ENCODE results near the gene ABHD11. TPM values are rescaled to one million over a fixed set of nuclear protein-coding genes. Genes with fewer than 3 reads are reported as not detected.
A peak's percentile ranks its signal among the peaks of the same experiment; 100 is the strongest.

The ABHD11 gene
- total and polyA plus RNA-seq, 9 of the 15 experiments (the other 6 are each of a cell fraction or from before 2014, with no cell fraction given): 7.7 to 44.2 (median 18.9) TPM

DNA sequence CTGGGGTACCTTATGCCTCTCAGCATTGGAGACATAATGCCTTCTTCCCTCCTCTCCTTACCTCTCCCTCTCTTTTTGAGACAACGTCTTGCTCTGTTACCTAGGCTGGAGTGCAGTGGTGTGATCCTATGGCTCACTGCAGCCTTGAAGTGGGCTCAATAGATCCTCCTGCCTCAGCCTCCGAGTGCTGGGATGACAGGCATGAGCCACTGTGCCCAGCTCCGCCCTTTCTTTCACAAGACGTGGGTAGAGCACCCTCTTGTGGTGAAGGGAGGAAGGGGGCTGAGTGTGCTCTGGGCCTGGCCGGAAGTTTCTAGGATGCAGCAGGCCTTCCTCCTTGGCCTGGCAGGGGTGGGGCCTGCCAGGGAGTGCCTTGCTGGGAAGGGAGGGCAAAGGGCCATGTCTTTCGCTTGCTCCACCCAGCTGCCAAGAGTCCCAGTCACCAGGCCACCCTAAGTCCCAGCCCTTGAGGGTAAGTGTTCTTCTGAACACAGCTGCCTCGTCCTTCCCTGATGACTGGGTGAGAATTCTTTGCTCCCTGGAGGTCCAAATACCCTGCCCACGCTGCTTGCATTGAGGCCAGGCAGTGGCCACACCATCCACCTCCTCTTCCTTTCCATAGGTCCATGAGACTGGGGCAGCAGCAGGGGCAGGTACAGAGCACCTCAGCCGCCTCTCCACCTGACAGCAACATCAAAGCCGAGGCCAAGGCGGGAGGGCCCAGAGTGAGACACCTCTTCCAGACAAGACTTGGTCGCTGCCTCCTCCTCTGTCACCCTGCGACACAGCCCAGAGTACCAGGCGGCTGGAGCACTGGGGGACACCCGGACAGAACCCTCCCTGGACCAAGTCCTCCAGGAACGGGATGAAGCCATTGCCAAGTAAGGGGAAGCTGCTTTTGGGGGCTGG, 3.7 kb downstream of the ABHD11 start (continued):
- TF ChIP-seq TAL1 (IDR thresholded peaks at IDR 0.05): no peak
- no peak for TF ChIP-seq RBBP5 (IDR thresholded peaks at IDR 0.05; ENCODE audit: borderline replicate concordance, insufficient read depth, low read length, poor library complexity, severe bottlenecking)
- TF ChIP-seq, protein P1, sequence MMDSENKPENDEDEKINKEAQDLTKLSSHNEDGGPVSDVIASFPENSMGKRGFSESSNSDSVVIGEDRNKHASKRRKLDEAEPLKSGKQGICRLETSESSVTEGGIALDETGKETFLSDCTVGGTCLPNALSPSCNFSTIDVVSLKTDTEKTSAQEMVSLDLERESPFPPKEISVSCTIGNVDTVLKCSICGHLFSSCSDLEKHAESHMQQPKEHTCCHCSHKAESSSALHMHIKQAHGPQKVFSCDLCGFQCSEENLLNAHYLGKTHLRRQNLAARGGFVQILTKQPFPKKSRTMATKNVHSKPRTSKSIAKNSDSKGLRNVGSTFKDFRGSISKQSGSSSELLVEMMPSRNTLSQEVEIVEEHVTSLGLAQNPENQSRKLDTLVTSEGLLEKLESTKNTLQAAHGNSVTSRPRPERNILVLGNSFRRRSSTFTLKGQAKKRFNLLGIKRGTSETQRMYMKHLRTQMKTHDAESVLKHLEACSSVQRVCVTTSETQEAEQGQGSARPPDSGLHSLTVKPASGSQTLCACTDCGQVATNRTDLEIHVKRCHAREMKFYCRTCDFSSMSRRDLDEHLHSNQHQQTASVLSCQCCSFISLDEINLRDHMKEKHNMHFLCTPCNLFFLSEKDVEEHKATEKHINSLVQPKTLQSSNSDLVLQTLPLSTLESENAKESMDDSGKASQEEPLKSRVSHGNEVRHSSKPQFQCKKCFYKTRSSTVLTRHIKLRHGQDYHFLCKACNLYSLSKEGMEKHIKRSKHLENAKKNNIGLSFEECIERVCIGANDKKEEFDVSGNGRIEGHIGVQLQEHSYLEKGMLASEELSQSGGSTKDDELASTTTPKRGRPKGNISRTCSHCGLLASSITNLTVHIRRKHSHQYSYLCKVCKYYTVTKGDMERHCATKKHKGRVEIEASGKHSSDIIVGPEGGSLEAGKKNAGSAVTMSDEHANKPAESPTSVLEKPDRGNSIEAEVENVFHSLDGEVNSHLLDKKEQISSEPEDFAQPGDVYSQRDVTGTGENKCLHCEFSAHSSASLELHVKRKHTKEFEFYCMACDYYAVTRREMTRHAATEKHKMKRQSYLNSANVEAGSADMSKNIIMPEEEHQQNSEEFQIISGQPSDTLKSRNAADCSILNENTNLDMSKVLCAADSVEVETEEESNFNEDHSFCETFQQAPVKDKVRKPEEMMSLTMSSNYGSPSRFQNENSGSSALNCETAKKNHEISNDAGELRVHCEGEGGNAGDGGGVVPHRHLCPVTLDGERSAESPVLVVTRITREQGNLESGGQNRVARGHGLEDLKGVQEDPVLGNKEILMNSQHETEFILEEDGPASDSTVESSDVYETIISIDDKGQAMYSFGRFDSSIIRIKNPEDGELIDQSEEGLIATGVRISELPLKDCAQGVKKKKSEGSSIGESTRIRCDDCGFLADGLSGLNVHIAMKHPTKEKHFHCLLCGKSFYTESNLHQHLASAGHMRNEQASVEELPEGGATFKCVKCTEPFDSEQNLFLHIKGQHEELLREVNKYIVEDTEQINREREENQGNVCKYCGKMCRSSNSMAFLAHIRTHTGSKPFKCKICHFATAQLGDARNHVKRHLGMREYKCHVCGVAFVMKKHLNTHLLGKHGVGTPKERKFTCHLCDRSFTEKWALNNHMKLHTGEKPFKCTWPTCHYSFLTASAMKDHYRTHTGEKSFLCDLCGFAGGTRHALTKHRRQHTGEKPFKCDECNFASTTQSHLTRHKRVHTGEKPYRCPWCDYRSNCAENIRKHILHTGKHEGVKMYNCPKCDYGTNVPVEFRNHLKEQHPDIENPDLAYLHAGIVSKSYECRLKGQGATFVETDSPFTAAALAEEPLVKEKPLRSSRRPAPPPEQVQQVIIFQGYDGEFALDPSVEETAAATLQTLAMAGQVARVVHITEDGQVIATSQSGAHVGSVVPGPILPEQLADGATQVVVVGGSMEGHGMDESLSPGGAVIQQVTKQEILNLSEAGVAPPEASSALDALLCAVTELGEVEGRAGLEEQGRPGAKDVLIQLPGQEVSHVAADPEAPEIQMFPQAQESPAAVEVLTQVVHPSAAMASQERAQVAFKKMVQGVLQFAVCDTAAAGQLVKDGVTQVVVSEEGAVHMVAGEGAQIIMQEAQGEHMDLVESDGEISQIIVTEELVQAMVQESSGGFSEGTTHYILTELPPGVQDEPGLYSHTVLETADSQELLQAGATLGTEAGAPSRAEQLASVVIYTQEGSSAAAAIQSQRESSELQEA (IDR thresholded peaks at IDR 0.05; ENCODE audit: low read depth): no peak
- TF ChIP-seq, protein P2, sequence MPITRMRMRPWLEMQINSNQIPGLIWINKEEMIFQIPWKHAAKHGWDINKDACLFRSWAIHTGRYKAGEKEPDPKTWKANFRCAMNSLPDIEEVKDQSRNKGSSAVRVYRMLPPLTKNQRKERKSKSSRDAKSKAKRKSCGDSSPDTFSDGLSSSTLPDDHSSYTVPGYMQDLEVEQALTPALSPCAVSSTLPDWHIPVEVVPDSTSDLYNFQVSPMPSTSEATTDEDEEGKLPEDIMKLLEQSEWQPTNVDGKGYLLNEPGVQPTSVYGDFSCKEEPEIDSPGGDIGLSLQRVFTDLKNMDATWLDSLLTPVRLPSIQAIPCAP (CRISPR knock-in tag; IDR thresholded peaks at IDR 0.05; ENCODE audit: borderline replicate concordance): no peak
- peak; percentile 71; the same call in 1 of the 2 replicates for TF ChIP-seq ZBTB17 (CRISPR knock-in tag; IDR thresholded peaks at IDR 0.05)
- TF ChIP-seq, protein P3, sequence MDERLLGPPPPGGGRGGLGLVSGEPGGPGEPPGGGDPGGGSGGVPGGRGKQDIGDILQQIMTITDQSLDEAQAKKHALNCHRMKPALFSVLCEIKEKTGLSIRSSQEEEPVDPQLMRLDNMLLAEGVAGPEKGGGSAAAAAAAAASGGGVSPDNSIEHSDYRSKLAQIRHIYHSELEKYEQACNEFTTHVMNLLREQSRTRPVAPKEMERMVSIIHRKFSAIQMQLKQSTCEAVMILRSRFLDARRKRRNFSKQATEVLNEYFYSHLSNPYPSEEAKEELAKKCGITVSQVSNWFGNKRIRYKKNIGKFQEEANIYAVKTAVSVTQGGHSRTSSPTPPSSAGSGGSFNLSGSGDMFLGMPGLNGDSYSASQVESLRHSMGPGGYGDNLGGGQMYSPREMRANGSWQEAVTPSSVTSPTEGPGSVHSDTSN (CRISPR knock-in tag; IDR thresholded peaks at IDR 0.05; ENCODE audit: low read depth): no peak
- TF ChIP-seq, protein P3 (tag; conservative IDR thresholded peaks at IDR 0.05; ENCODE audit: low read depth): peak; percentile 84
- TF ChIP-seq RUNX1 (IDR thresholded peaks at IDR 0.05; ENCODE audit: low read depth): no peak
- TF ChIP-seq TAF1 (IDR thresholded peaks at IDR 0.05; ENCODE audit: control insufficient read depth, extremely low read depth, insufficient read depth, low read length, severe bottlenecking): no peak
- TF ChIP-seq ZNF212 (CRISPR knock-in tag; IDR thresholded peaks at IDR 0.05): no peak
- no peak for TF ChIP-seq SMARCC2 (IDR thresholded peaks at IDR 0.05; ENCODE audit: low read depth)
- TF ChIP-seq TARDBP (IDR thresholded peaks at IDR 0.05): no peak
- TF ChIP-seq, protein P4, sequence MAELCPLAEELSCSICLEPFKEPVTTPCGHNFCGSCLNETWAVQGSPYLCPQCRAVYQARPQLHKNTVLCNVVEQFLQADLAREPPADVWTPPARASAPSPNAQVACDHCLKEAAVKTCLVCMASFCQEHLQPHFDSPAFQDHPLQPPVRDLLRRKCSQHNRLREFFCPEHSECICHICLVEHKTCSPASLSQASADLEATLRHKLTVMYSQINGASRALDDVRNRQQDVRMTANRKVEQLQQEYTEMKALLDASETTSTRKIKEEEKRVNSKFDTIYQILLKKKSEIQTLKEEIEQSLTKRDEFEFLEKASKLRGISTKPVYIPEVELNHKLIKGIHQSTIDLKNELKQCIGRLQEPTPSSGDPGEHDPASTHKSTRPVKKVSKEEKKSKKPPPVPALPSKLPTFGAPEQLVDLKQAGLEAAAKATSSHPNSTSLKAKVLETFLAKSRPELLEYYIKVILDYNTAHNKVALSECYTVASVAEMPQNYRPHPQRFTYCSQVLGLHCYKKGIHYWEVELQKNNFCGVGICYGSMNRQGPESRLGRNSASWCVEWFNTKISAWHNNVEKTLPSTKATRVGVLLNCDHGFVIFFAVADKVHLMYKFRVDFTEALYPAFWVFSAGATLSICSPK (IDR thresholded peaks at IDR 0.05; ENCODE audit: borderline replicate concordance): no peak
- TF ChIP-seq POLR2A (conservative IDR thresholded peaks at IDR 0.05): peak; percentile 63

All from K562 (cell line).